Spleen (tissue), 11 donors: ENCODE results near the gene PRIM2. TPM values are rescaled to one million over a fixed set of nuclear protein-coding genes. Genes with fewer than 3 reads are reported as not detected.

Experiments
- DNase-seq: peaks from one replicate; pipeline ENCODE4 v3.0.0-alpha.2; 2020
- H3K27ac ChIP-seq, 8 donors: fragments of 200-600 bp; sonication (generic) in 7 of 8; 1 replicate in 4 of 8; 2 replicates in 4 of 8; pipeline versions ENCODE4 v1.5.0 to v1.8.0; 2016 to 2021; ENCODE audit warnings: inconsistent platforms in 4 of 8, mild to moderate bottlenecking in 4 of 8, moderate library complexity in 1 of 8
- H3K27me3 ChIP-seq, 7 donors: fragments of 200-600 bp; sonication (generic) in 6 of 7; replicated peaks in 1 of 7; 1 replicate in 4 of 7; 2 replicates in 3 of 7; pipeline versions ENCODE4 v1.5.0 to v1.8.0; 2016 to 2021; ENCODE audit warnings: inconsistent platforms in 3 of 7, mild to moderate bottlenecking in 1 of 7
- H3K36me3 ChIP-seq, 6 donors: fragments of 200-600 bp; sonication (generic) in 5 of 6; 1 replicate in 4 of 6; 2 replicates in 2 of 6; pipeline versions ENCODE4 v1.5.0 to v1.8.0; 2016 to 2021; ENCODE audit warnings: inconsistent platforms in 2 of 6
- H3K4me1 ChIP-seq, 6 donors: fragments of 200-600 bp; sonication (generic) in 5 of 6; 1 replicate in 3 of 6; 2 replicates in 3 of 6; pipeline versions ENCODE4 v1.5.0 to v1.8.0; 2016 to 2021; ENCODE audit warnings: inconsistent platforms in 3 of 6
- H3K4me3 ChIP-seq, 8 donors: fragments of 200-600 bp; sonication (generic) in 7 of 8; 1 replicate in 4 of 8; 2 replicates in 4 of 8; pipeline versions ENCODE4 v1.5.0 to v1.8.0; 2016 to 2021; ENCODE audit warnings: inconsistent platforms in 4 of 8, mild to moderate bottlenecking in 4 of 8, moderate library complexity in 2 of 8
- H3K9me3 ChIP-seq, 8 donors: fragments of 200-600 bp; sonication (generic) in 7 of 8; 1 replicate in 4 of 8; 2 replicates in 4 of 8; pipeline versions ENCODE4 v1.5.0 to v1.8.0; 2016 to 2021; ENCODE audit warnings: inconsistent platforms in 4 of 8
- CTCF ChIP-seq, 11 experiments: fragments of 200-600 bp in 7 of 11; fragments of 450-650 bp in 4 of 11; sonication (generic) in 4 of 11; IDR thresholded peaks in 8 of 11; conservative IDR thresholded peaks in 3 of 11; 1 replicate in 7 of 11; 2 replicates in 4 of 11; pipeline versions ENCODE4 v1.4.0 to v1.8.0; 2016 to 2021; ENCODE audit warnings: antibody characterized with exemption in 11 of 11, inconsistent platforms in 4 of 11, mild to moderate bottlenecking in 1 of 11
- POLR2A ChIP-seq, 3 donors: fragments of 450-650 bp; IDR thresholded peaks; one replicate each; pipeline ENCODE4 v1.5.1; 2017; ENCODE audit warnings: antibody characterized with exemption in 3 of 3, mild to moderate bottlenecking in 1 of 3
- POLR2AphosphoS5 ChIP-seq, 3 donors: sonication (generic); formaldehyde crosslinking; IDR thresholded peaks; one replicate each; pipeline ENCODE4 v1.5.1; 2017; ENCODE audit warnings: antibody characterized with exemption in 3 of 3
- WGBS, 5 donors: extraction: QIAGEN DNeasy Blood & Tissue Kit in 3 of 5; methylation state at CpG; one replicate each; pipeline versions ENCODE4 v1.1.5 to v1.1.7; 2013 to 2018; 5-methylcytosine and 5-hydroxymethylcytosine counted together
- intact Hi-C: fragments of 100-400 bp; cut with DNase I; formaldehyde crosslinking; loops from one replicate; pipeline ENCODE4 v1.15.0; 2023; ENCODE audit warnings: low total_unique reads
- polyA plus RNA-seq, 3 donors: library from polyadenylated mRNA; stranded (reverse); fragments of 200-250 nt; gene quantifications; one replicate each; pipeline ENCODE4 v1.2.1, GENCODE V29; 2013
- total RNA-seq, 7 donors: library from RNA; depleted of rRNA in 3 of 7; stranded (reverse); fragments of >200 nt in 3 of 7; fragmentation: NEBNext Ultra II Directional in 4 of 7; extraction: Animal tissue kit (Norgen Biotek cat#: 25700) in 4 of 7; gene quantifications; one replicate each; pipeline versions ENCODE4 v1.1.0 to v1.2.1, GENCODE V29; 2016 to 2021
- donor health status: healthy with polysubstance abuse.
- donor health status: DM: no; HTN: no; CAD: no; lungs with moderate emphysema.
- donor health status: DM: no; HTN: no; CAD: no.
- donor health status: Bipolar disorder and iron deficiency.
- donor health status: healthy.
- donor health status: DM: no; HTN: no; CAD: no.
- donor health status: DM: yes; HTN: yes; CAD: no.

The PRIM2 gene
- total and polyA plus RNA-seq, 10 donors = 6.0 to 20.2 (median 13.9) TPM

- TF ChIP-seq POLR2A (IDR thresholded peaks at IDR 0.05) = no peak
- TF ChIP-seq CTCF (IDR thresholded peaks at IDR 0.05 in 8 of 11, conservative IDR thresholded peaks at IDR 0.05 in 3 of 11) = no peak
- no peak for TF ChIP-seq POLR2AphosphoS5 (IDR thresholded peaks at IDR 0.05)
- H3K9me3 ChIP-seq = no peaks in the 10 kb centered on the region
- H3K4me3 ChIP-seq = no peak overlapping the region
- H3K4me1 ChIP-seq = no peaks in the 10 kb centered on the region
- no peaks in the 10 kb centered on the region for H3K36me3 ChIP-seq
- intact Hi-C loops = no loop called here
- peaks cover 0 to 21% (median 0%) of the 10 kb centered on the region in 7 donors for H3K27me3 ChIP-seq
- H3K27ac ChIP-seq = no peak overlapping the region
- DNase-seq = no peak
Observed at GRCh38 chr6:57276946-57277345, 40.5 kb upstream of the PRIM2 start.

- no peak for DNase-seq
- Histone ChIP-seq H3K27ac (no peak overlapping the region), H3K9me3 (no peaks in the 10 kb centered on the region), H3K4me1 (no peaks in the 10 kb centered on the region), H3K4me3 (no peak overlapping the region), H3K36me3 (no peaks in the 10 kb centered on the region), H3K27me3 (peaks cover 0 to 21% (median 0%) of the 10 kb centered on the region in 7 donors)
- 81 to 92% (median 86%) methylated on average over 2 of the region's 2 CpGs for WGBS, 5 donors
- TF ChIP-seq POLR2AphosphoS5 (IDR thresholded peaks at IDR 0.05) (no peak), CTCF (IDR thresholded peaks at IDR 0.05 in 8 of 11, conservative IDR thresholded peaks at IDR 0.05 in 3 of 11) (no peak), POLR2A (IDR thresholded peaks at IDR 0.05) (no peak)
- intact Hi-C loops = no loop called here
Observed at GRCh38 chr6:57278570-57278969, 38.9 kb upstream of the PRIM2 start.

DNA sequence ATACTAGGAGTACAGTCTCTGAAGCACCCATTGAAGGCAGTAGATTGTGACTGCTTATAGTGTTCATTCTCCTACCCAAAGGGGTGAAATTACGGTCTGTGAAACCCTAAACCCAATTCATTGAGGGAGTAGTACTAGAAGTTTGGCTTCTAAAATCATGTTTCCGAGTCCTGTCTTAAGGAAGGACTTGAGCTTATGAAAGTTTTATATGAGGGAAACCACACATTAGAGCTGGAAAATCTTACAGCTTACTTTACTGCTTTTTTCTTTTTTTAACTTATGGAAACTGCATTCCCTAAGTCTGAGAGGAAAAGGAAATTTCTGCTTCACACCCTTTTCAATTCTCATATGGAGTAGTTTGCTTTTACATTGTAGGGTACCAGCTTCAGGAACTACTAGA, 38.4 kb upstream of the PRIM2 start:
- no peak for DNase-seq
- no peak overlapping the region for H3K4me3 ChIP-seq
- H3K27ac ChIP-seq = no peak overlapping the region
- no peaks in the 10 kb centered on the region for H3K36me3 ChIP-seq
- intact Hi-C loops = no loop called here
- WGBS, 5 donors = 72 to 97% (median 85%) methylated on average over 2 of the region's 2 CpGs
- peaks cover 0 to 21% (median 0%) of the 10 kb centered on the region in 7 donors for H3K27me3 ChIP-seq
- no peaks in the 10 kb centered on the region for H3K4me1 ChIP-seq
- H3K9me3 ChIP-seq = no peaks in the 10 kb centered on the region
- TF ChIP-seq POLR2A (IDR thresholded peaks at IDR 0.05) (no peak), CTCF (IDR thresholded peaks at IDR 0.05 in 8 of 11, conservative IDR thresholded peaks at IDR 0.05 in 3 of 11) (no peak), POLR2AphosphoS5 (IDR thresholded peaks at IDR 0.05) (no peak)

DNA sequence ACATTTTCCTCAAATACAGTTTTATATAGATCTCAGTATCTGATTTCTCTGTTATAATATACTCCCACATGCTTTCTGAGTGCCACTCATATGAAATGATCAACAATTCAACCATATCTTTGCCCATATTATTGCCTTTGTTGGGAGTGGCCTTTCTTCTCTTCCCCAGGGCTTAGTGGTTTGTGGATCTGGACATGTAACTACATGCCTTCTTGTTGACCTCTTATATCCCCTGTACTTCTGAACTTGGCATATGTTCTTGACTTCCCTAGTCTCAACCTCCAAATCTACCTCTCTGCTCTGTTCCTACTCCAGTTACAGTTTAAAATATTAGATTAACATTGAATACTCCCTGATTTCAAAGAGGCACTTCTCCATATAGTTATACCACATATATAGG, 34.3 kb upstream of the PRIM2 start:
- intact Hi-C loops = no loop called here
- no peak overlapping the region for H3K4me3 ChIP-seq
- no peak overlapping the region for H3K27ac ChIP-seq
- no peaks in the 10 kb centered on the region for H3K36me3 ChIP-seq
- TF ChIP-seq CTCF (IDR thresholded peaks at IDR 0.05 in 8 of 11, conservative IDR thresholded peaks at IDR 0.05 in 3 of 11) = no peak
- H3K4me1 ChIP-seq = no peaks in the 10 kb centered on the region
- no peaks in the 10 kb centered on the region for H3K9me3 ChIP-seq
- no peak for DNase-seq
- peaks cover 0 to 11% (median 0%) of the 10 kb centered on the region in 7 donors for H3K27me3 ChIP-seq
